Ovary (tissue), 3 donors: Measurements from ENCODE around the gene PLCL1.

Experiments used
- CTCF ChIP-seq, 3 donors: fragments of 450-650 bp in 2 of 3; fragments of 200-600 bp in 1 of 3; IDR thresholded peaks; one replicate each; pipeline versions ENCODE4 v1.5.1 to v1.8.0; 2016 to 2022; ENCODE audit warnings: antibody characterized with exemption in 3 of 3, mild to moderate bottlenecking in 1 of 3
- EP300 ChIP-seq: sonication (generic); formaldehyde crosslinking; IDR thresholded peaks from one replicate; pipeline ENCODE4 v1.6.1; 2017; ENCODE audit warnings: antibody characterized with exemption
- donor health status: DM: no; HTN: no; CAD: no.

GRCh38 chr2:197947219-197947757 lies 142.9 kb downstream of the PLCL1 start:
- TF ChIP-seq EP300: no peak
- no peak for TF ChIP-seq CTCF (IDR thresholded peaks at IDR 0.05)
